ENCODE data around the gene LMF2.

DNA sequence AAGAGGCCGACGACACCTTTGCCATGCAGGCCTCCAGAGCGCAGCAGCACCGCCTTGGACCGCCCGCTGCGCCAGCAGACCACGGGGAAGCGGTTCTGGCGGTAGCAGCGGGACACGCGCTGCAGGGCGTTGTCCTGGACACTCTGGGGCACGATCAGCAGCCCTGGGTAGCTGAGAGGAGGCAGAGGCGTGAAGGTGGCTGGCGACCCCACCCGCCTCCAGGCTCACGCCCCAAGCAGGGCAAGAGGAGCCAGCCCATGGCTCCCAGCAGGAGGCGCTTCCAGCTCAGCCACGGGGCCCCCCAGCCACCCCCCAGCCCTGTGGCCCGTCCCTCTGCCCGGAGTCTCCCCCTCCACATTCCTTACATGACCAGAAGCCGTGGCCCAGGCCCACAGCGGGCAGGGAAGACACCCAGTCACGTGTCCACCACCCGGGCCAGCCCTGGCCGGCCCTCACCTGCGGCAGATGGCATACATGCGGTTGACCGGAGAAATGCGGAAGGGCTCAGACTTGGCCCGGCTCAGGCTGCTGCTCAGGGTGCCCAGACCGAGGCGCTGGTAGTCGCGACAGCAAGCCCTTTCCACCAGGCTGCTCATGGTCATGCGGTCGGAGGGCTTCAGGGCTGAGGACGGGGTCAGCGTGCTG, 47.9 kb downstream of the LMF2 start:
- TF ChIP-seq YY1 (IDR thresholded peaks at IDR 0.05; ENCODE audit: insufficient read depth, insufficient read length) = no peak
- TF ChIP-seq ZNF274 (IDR thresholded peaks at IDR 0.05; ENCODE audit: low read depth, low read length) = no peak
- no peak for TF ChIP-seq SUZ12 (IDR thresholded peaks at IDR 0.05; ENCODE audit: extremely low read depth, insufficient read depth, insufficient read length)

All from NT2/D1 (cell line).